Left hindlimb (tissue), 1 donor: ENCODE results near the gene DNAJB11.
"Not testable (repeated sequence)": the region's sequence is repeated elsewhere in the genome, so short reads cannot be mapped to it uniquely, and the experiment has no call there.

Experiments
- DNase-seq: peaks from one replicate; pipeline ENCODE4 v3.0.0-alpha.2; 2018

DNAJB11 gene

DNA sequence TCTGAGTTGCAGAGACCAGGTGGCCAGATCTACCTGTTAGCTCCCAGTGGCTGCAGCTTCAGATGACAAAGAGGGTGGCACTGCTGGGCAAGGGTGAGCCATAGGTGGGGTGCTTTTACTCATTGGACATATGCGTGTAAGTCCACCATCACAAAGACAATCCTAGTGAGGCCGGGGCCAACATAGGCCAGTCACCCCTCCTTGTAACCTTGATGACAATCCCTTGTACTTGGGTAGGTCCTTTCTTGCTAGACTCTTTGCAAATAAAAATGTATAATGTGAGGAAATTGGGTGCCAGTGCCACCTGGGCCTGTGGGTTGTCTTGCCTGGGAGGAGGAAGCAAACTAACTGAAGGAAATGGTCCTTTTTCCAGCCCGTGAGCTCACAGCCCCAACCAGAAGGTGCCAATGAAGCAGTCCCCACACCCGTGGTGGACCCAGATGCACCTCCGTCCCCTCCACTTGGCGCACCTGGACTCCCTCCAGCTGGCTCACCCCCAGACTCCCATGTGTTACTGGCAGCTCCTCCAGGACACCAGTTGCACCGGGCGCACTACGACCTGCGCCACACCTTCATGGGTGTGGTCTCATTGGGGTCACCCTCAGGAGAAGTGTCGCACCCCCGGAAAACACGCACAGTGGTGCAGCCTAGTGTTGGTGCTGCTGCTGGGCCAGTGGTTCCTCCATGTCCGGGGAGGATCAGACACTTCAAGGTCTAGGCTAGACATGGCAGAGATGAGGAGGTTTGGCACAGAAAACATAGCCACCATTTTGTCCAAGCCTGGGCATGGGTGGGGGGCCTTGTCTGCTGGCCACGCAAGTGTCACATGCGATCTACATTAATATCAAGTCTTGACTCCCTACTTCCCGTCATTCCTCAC lies 49.9 kb downstream of the DNAJB11 start:
- DNase-seq, result no peak

- no peak for DNase-seq
Measured at GRCh38 chr3:186621894-186622650, 51.6 kb downstream of the DNAJB11 start.

- no peak for DNase-seq
Measured at GRCh38 chr3:186622651-186623310, 52.3 kb downstream of the DNAJB11 start.

DNA sequence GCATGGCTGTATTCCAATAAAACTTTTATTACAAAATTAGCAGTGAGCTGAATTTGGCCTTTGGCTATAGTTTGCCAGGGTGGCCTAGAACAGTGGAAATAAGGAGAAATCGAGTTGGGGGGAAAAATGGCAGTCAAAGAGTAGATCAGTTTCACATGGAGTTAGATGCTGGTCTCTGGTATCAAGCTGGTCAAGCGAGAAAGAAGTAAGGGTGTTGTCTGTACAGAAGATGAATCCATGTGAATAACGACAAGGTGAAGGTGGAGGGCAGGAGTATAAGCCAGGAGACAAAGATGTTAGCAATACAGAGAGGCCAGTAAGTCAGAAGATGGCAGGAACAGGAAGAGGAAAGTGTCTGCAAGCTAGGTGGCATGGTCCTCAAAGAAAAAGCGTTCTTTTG lies 54.1 kb downstream of the DNAJB11 start:
- DNase-seq, result no peak

GRCh38 chr3:186625600-186626042 lies 55.1 kb downstream of the DNAJB11 start:
- no peak for DNase-seq

GRCh38 chr3:186626254-186626847 lies 55.8 kb downstream of the DNAJB11 start:
- no peak for DNase-seq

DNA sequence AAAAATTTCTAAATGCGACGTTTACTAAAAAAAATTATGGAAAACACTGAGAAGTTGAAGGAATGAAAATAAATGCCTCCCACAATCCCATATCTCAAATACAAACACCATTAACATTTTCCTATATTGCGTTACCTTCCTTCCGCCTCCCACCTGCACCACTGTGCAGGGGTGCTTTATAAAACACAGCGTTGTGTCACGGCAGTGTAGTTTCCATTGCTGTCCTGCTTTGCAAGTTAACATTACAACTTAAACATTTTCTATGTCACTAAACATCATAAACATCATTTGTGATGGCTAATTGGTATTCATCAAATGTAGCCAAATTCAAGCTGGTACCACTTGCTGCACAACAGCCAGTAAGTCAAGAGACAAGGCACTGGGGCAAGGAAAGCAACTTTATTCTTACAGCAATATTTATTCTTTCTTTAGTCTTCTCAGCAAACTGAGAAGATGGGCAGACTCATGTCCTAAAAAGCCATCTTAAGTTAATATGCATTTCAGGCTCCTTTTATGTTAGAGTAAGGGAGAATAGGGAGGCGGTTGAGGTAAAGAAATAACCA lies 57.4 kb downstream of the DNAJB11 start:
- DNase-seq, result no peak

DNA sequence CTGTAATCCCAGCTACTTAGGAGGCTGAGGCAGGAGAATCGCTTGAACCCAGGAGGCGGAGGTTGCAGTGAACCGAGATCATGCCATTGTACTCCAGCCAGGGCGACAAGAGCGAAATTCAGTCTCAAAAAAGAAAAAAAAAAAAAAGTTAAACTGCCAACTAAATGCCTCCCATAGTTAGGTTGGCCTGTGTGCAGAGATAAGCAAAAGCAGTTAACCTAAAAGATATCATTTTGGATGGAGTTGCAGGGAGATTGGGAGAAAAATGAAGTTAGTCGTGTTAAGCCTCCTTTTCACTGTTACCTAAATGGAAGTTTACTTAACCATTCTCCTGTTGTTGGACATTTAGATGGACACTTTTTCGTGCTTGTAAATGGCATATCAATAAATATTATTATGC lies 58.2 kb downstream of the DNAJB11 start:
- no peak for DNase-seq

- no peak for DNase-seq
Measured at GRCh38 chr3:186630950-186631641, 60.6 kb downstream of the DNAJB11 start.

GRCh38 chr3:186633481-186633880 lies 63.0 kb downstream of the DNAJB11 start:
- no peak for DNase-seq

- not testable (repeated sequence) for DNase-seq
Measured at GRCh38 chr3:186634207-186634606, 63.7 kb downstream of the DNAJB11 start.
